Measurements from ENCODE around the gene DIPK1A. TPM values are rescaled to one million over a fixed set of nuclear protein-coding genes. Genes with fewer than 3 reads are reported as not detected.

The DIPK1A gene
- polyA plus RNA-seq, 2 of the 4 experiments (the other 2 are of a cell fraction): 12.4 to 21.1 TPM

- CTCF ChIA-PET: interaction anchor here (0.8 to 1.8 kb wide), 3 partner anchors 33 to 84 kb away, joined by 3 to 5 read pairs (median 4); no protein-coding TSS in a partner anchor
- TF ChIP-seq ZSCAN20 (CRISPR knock-in tag; IDR thresholded peaks at IDR 0.05) (no peak), HOXB13 (CRISPR knock-in tag; IDR thresholded peaks at IDR 0.05; ENCODE audit: low read depth) (no peak), HES2 (IDR thresholded peaks at IDR 0.05) (no peak), ZC3H11A (IDR thresholded peaks at IDR 0.05) (no peak), MAFK (IDR thresholded peaks at IDR 0.05; ENCODE audit: partially characterized antibody) (no peak), TP53 (CRISPR knock-in tag; IDR thresholded peaks at IDR 0.05) (no peak), ATOH8 (CRISPR knock-in tag; IDR thresholded peaks at IDR 0.05; ENCODE audit: low read depth) (no peak), FOSB (CRISPR knock-in tag; IDR thresholded peaks at IDR 0.05) (no peak), CEBPB (IDR thresholded peaks at IDR 0.05) (no peak), SMC3 (IDR thresholded peaks at IDR 0.05) (no peak), MAZ (IDR thresholded peaks at IDR 0.05; ENCODE audit: borderline replicate concordance, low read depth, low read length) (no peak), ELK1 (IDR thresholded peaks at IDR 0.05; ENCODE audit: low read depth, low read length) (no peak), HOXA7 (CRISPR knock-in tag; IDR thresholded peaks at IDR 0.05) (no peak), CBX2 (IDR thresholded peaks at IDR 0.05; ENCODE audit: borderline replicate concordance, low read depth) (no peak), TFCP2L1 (CRISPR knock-in tag; IDR thresholded peaks at IDR 0.05) (no peak), CHD2 (IDR thresholded peaks at IDR 0.05; ENCODE audit: low read length, partially characterized antibody) (no peak), BCL3 (IDR thresholded peaks at IDR 0.05) (no peak)
- WGBS (ENCODE audit: missing lambda C conversion rate): 90% methylated on average over 1 of the region's 1 CpG
Measured at GRCh38 chr1:92926873-92927272, 34.4 kb downstream of the DIPK1A start.

GRCh38 chr1:92924501-92924900 lies 36.8 kb downstream of the DIPK1A start:
- Histone ChIP-seq H3K9me3 (no peaks in the 10 kb centered on the region), H3K4me1 (peaks cover 33% of the 10 kb centered on the region), H3K4me2 (peak overlapping the region; percentile 81), H3K4me3 (peak overlapping the region; percentile 29; the same call in 2 of the 3 replicates), H3K27ac (peak overlapping the region; percentile 76 to 79; a peak in 5 of 6 replicates)
- POLR2A ChIA-PET: no interaction called here
- FAIRE-seq: no peak
- CTCF ChIA-PET: interaction anchor here (1.2 kb wide), 1 partner anchor 37 kb away, joined by 3 read pairs; the partner anchor contains the start of gene DIPK1A
- peak in 1 of 2 experiments; percentile 49 for DNase-seq (ENCODE audit: low read depth in 1 of 2, low spot score in 1 of 2)
- no peak for TF ChIP-seq RNF2 (IDR thresholded peaks at IDR 0.05; ENCODE audit: borderline replicate concordance, low read depth)
- no peak for TF ChIP-seq CBX8 (IDR thresholded peaks at IDR 0.05)
- no peak for TF ChIP-seq HEYL (CRISPR knock-in tag; IDR thresholded peaks at IDR 0.05)
- TF ChIP-seq FOXS1 (CRISPR knock-in tag; IDR thresholded peaks at IDR 0.05): no peak
- peak; percentile 66 for TF ChIP-seq GATA3 (IDR thresholded peaks at IDR 0.05; ENCODE audit: borderline replicate concordance)
- peak; percentile 44 to 75; a peak in 3 of 6 replicates for ATAC-seq
- 27% methylated on average over 9 of the region's 9 CpGs for WGBS (ENCODE audit: missing lambda C conversion rate)

More at GRCh38 chr1:92926873-92927272, 34.4 kb downstream of the DIPK1A start:
- no peaks in the 10 kb centered on the region for H3K9me3 ChIP-seq
- no peak for DNase-seq (ENCODE audit: low read depth in 1 of 2, low spot score in 1 of 2)
- no peak overlapping the region for H3K4me2 ChIP-seq
- H3K27ac ChIP-seq: no peak overlapping the region
- H3K4me3 ChIP-seq: no peak overlapping the region
- POLR2A ChIA-PET: no interaction called here
- no peak for ATAC-seq
- peaks cover 23% of the 10 kb centered on the region for H3K4me1 ChIP-seq
- no peak for FAIRE-seq

GRCh38 chr1:92923664-92924063 lies 37.6 kb downstream of the DIPK1A start:
- Histone ChIP-seq H3K27ac (peak overlapping the region; percentile 79 to 88), H3K4me1 (peaks cover 33% of the 10 kb centered on the region), H3K4me2 (peak overlapping the region; percentile 81), H3K4me3 (peak overlapping the region; percentile 29; the same call in 2 of the 3 replicates), H3K9me3 (no peaks in the 10 kb centered on the region)
- DNase-seq (ENCODE audit: low read depth in 1 of 2, low spot score in 1 of 2) (no peak), FAIRE-seq (no peak), ATAC-seq (peak in 1 of 2 experiments; percentile 23; a peak in 2 of 6 replicates)
- ChIA-PET POLR2A (no interaction called here), CTCF (no interaction called here)
- WGBS (ENCODE audit: missing lambda C conversion rate): 22% methylated on average over 4 of the region's 4 CpGs
- TF ChIP-seq HOXB13 (CRISPR knock-in tag; IDR thresholded peaks at IDR 0.05; ENCODE audit: low read depth) (no peak), FOSL2 (IDR thresholded peaks at IDR 0.05) (no peak), FOSL2 (CRISPR knock-in tag; IDR thresholded peaks at IDR 0.05) (no peak), ZC3H11A (IDR thresholded peaks at IDR 0.05) (no peak), RFX5 (IDR thresholded peaks at IDR 0.05) (no peak), KDM5A (IDR thresholded peaks at IDR 0.05) (no peak), REST (IDR thresholded peaks at IDR 0.05) (no peak), HOXB5 (CRISPR knock-in tag; IDR thresholded peaks at IDR 0.05) (no peak), FOSB (CRISPR knock-in tag; IDR thresholded peaks at IDR 0.05) (no peak), RARB (CRISPR knock-in tag; IDR thresholded peaks at IDR 0.05) (no peak), RNF2 (IDR thresholded peaks at IDR 0.05; ENCODE audit: borderline replicate concordance, low read depth) (no peak), TP53 (CRISPR knock-in tag; IDR thresholded peaks at IDR 0.05) (no peak)
